ENCODE measurements around the gene DHX8. TPM values are rescaled to one million over a fixed set of nuclear protein-coding genes. Genes with fewer than 3 reads are reported as not detected.

Gene DHX8
- total RNA-seq, 1 donor from 2014 or later: 71.9 TPM

DNA sequence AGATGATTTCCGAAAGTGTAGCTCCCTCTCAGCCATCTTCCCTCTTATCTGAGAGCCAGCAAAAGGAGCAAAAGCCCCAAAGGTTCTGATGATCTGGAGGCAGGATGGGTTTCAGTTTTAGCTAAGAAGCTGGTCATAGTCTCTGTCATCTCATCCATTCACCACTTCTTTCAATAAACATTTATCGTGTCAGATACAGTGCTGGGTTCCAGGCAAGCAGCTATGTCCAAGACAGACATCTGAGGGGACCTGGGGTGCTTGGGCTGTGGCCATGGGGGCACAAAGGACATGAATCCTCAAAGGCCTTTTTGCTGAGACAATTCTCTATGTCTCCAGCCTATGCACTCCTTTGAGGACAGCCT, 63.4 kb downstream of the DHX8 start:
- H3K4me1 Mint-ChIP-seq: peaks cover 27% of the 10 kb centered on the region
- TF ChIP-seq, protein P1, sequence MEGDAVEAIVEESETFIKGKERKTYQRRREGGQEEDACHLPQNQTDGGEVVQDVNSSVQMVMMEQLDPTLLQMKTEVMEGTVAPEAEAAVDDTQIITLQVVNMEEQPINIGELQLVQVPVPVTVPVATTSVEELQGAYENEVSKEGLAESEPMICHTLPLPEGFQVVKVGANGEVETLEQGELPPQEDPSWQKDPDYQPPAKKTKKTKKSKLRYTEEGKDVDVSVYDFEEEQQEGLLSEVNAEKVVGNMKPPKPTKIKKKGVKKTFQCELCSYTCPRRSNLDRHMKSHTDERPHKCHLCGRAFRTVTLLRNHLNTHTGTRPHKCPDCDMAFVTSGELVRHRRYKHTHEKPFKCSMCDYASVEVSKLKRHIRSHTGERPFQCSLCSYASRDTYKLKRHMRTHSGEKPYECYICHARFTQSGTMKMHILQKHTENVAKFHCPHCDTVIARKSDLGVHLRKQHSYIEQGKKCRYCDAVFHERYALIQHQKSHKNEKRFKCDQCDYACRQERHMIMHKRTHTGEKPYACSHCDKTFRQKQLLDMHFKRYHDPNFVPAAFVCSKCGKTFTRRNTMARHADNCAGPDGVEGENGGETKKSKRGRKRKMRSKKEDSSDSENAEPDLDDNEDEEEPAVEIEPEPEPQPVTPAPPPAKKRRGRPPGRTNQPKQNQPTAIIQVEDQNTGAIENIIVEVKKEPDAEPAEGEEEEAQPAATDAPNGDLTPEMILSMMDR (IDR thresholded peaks at IDR 0.05; ENCODE audit: unreplicated experiment): no peak
- H3K27me3 Mint-ChIP-seq (ENCODE audit: low read depth): peaks cover 77% of the 10 kb centered on the region
- H3K4me3 Mint-ChIP-seq: peak overlapping the region; percentile 69
- H3K27ac Mint-ChIP-seq: no peak overlapping the region
- no peaks in the 10 kb centered on the region for H3K9me3 Mint-ChIP-seq
- H3K36me3 Mint-ChIP-seq: no peaks in the 10 kb centered on the region
- DNase-seq (ENCODE audit: low spot score in 2 of 2, unreplicated experiment in 2 of 2): no peak

DNA sequence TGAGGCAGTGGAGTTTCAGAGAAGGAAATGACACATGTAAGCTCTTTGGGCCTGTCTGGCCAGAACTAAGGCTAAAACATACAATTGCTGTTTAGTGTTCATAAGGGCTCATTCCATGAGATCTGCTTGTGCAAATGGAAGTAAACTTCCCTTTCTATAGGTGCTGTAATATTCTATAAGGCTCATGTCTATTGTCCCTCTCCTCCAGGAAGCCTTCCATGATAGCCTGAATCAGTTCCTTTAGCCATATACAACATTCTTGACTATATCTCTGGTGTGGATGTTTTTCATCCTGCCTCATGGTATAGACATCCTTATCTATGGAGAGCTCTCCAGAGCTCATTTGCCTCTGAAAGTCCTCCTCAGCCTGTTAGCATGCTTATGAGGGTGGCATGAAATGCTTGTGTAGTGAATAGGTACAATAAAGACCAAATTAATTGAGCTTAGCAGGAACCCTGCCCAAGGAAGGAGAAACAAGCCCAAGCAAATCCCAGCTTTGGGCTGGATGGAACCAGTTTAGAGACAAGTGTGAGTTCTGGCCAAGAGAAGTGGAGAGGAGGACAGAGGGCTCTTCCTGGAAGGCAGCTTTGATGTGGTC, 64.0 kb downstream of the DHX8 start:
- DNase-seq (ENCODE audit: low spot score in 2 of 2, unreplicated experiment in 2 of 2): no peak
- Mint-ChIP-seq H3K4me3 (no peak overlapping the region), H3K27ac (no peak overlapping the region), H3K4me1 (peaks cover 29% of the 10 kb centered on the region), H3K36me3 (no peaks in the 10 kb centered on the region), H3K27me3 (ENCODE audit: low read depth) (peaks cover 72% of the 10 kb centered on the region), H3K9me3 (no peaks in the 10 kb centered on the region)
- TF ChIP-seq, protein P1 (IDR thresholded peaks at IDR 0.05; ENCODE audit: unreplicated experiment): no peak

DNA sequence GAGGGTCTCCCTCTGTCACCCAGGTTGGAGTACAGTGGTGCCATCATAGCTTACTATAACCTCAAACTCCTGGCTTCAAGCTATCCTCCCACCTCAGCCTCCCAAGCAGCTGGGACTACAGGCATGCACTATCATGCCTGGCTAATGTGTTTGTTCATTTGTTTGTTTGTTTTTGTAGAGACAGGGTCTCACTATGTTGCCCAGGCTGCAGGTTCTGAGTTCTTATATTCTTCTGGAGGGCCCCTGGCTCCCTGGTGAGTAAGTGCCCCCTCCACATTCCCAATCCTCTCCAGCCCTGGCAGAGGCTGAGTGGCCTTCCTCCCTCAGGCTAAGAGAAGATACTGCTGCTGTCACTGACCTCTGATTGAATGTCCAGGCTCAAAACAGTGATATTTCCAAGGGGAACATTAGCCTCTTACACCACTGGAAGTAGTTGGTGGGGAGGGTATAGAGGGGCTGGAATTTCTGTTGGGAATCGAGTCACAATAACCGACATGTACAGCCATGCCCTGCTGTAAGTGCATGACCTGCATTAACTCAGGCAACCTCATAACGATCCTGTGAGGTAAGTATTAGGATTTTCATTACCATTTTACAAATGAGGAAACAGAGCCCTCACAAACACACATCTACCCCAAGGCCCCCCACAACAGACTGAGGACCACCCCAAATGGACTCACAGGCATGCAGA, 65.1 kb downstream of the DHX8 start:
- TF ChIP-seq, protein P1 (IDR thresholded peaks at IDR 0.05; ENCODE audit: unreplicated experiment): no peak
- peaks cover 25% of the 10 kb centered on the region for H3K4me1 Mint-ChIP-seq
- no peaks in the 10 kb centered on the region for H3K9me3 Mint-ChIP-seq
- H3K36me3 Mint-ChIP-seq: no peaks in the 10 kb centered on the region
- H3K4me3 Mint-ChIP-seq: no peak overlapping the region
- peaks cover 66% of the 10 kb centered on the region for H3K27me3 Mint-ChIP-seq (ENCODE audit: low read depth)
- no peak overlapping the region for H3K27ac Mint-ChIP-seq
- no peak for DNase-seq (ENCODE audit: low spot score in 2 of 2, unreplicated experiment in 2 of 2)

DNA sequence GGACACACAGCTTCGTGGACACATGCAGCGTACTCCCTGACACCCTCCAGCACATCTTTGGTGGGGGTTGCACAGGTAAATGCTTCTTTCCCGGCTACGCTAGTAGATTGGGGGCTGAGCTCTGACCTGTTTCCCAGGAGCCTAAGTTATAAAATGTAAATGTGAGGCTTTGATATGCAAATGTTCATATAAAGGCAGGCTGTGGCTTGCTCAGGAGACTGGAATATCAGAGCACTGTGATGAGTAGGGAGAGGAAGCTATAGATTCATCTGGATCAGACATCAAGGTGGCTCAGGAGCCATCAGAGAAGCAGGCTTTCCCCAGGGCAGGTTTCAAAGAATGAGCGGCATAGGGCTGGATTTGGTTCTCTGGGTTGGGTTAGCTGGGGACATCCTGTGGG, 65.7 kb downstream of the DHX8 start:
- DNase-seq (ENCODE audit: low spot score in 2 of 2, unreplicated experiment in 2 of 2): no peak
- peaks cover 63% of the 10 kb centered on the region for H3K27me3 Mint-ChIP-seq (ENCODE audit: low read depth)
- H3K27ac Mint-ChIP-seq: no peak overlapping the region
- peaks cover 21% of the 10 kb centered on the region for H3K4me1 Mint-ChIP-seq
- H3K9me3 Mint-ChIP-seq: no peaks in the 10 kb centered on the region
- H3K4me3 Mint-ChIP-seq: no peak overlapping the region
- TF ChIP-seq, protein P1 (IDR thresholded peaks at IDR 0.05; ENCODE audit: unreplicated experiment): no peak
- no peaks in the 10 kb centered on the region for H3K36me3 Mint-ChIP-seq

DNA sequence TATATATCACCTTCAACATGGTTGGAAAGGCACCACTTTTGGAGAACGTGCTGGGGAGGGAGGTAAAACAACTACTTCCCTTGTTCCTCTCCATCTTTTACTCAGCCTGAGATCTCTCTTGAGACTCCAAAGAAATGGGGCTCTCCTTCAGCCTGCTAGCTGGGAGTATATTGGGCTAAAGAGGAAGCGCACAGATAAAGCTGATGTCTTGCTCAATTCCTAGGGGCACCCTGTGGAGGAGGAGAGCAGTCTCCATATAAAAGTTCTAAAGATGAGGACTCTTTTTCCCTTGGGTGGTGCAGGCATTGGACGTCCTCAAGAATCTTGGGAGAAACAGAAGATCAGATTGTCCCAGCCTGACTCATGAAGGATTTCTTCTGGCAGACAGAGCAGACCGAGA, 67.0 kb downstream of the DHX8 start:
- H3K4me3 Mint-ChIP-seq: no peak overlapping the region
- no peak overlapping the region for H3K27ac Mint-ChIP-seq
- H3K27me3 Mint-ChIP-seq (ENCODE audit: low read depth): peaks cover 56% of the 10 kb centered on the region
- DNase-seq (ENCODE audit: low spot score in 2 of 2, unreplicated experiment in 2 of 2): no peak
- H3K9me3 Mint-ChIP-seq: no peaks in the 10 kb centered on the region
- H3K4me1 Mint-ChIP-seq: peaks cover 14% of the 10 kb centered on the region
- H3K36me3 Mint-ChIP-seq: no peaks in the 10 kb centered on the region
- TF ChIP-seq, protein P1 (IDR thresholded peaks at IDR 0.05; ENCODE audit: unreplicated experiment): no peak
